K562 (cell line): ENCODE measurements around the gene GABPB1. TPM values are rescaled to one million over a fixed set of nuclear protein-coding genes. Genes with fewer than 3 reads are reported as not detected.
A peak's percentile ranks its signal among the peaks of the same experiment; 100 is the strongest.

ENCODE experiments used
- ATAC-seq: fragments of 200-7000 bp; cut with Tn5 transposase; 3 replicates; pipeline ENCODE4 v1.9.1; 2020; ENCODE audit warnings: moderate library complexity
- BruUV-seq: library from RNA; stranded (reverse); fragments of 400-500 nt; replicated peaks from 2 replicates; lab custom pipeline; 2021; lab: Mats Ljungman, UMichigan
- CTCF ChIA-PET: fragments of 300-600 bp; formaldehyde crosslinking; extraction: SDS; loops from one replicate; lab custom pipeline; 2021; ENCODE audit warnings: low intra/inter-chr PET ratio; lab: Yijun Ruan, JAX
- POLR2A ChIA-PET: fragments of 300-600, 350-650 bp; sonication (Branson Sonifier 250); formaldehyde crosslinking; extraction: SDS; loops from one replicate; lab custom pipeline; 2021; ENCODE audit warnings: antibody characterized with exemption, inconsistent platforms; lab: Yijun Ruan, JAX
- DNase-seq, 4 experiments: peaks; one replicate each; pipeline versions ENCODE4 v3.0.0 to v3.0.0-alpha.2; 2011 to 2018; ENCODE audit warnings: low spot score in 3 of 4, mixed read lengths in 3 of 4; ENCODE audit errors: extremely low read depth in 1 of 4
- FAIRE-seq: peaks from 2 replicates; lab custom pipeline; 2011; peaks lifted over from hg19 to GRCh38; lab: Jason Lieb, UNC
- H2AFZ ChIP-seq: 2 replicates; pipeline ENCODE4 v1.6.0; 2011; ENCODE audit warnings: low read depth, low read length, control low read depth, inconsistent platforms
- H3K27ac ChIP-seq: fragments of 200-600 bp; 3 replicates; pipeline ENCODE4 v1.8.0; 2011; ENCODE audit warnings: low read depth, mild to moderate bottlenecking, control low read depth, inconsistent platforms, low read length, moderate library complexity, mixed read lengths; ENCODE audit errors: extremely low read depth
- H3K27me3 ChIP-seq, 2 experiments: fragments of 300-600 bp in 1 of 2; 2 replicates in 1 of 2; 3 replicates in 1 of 2; pipeline versions ENCODE4 v1.6.0 to v1.8.0; 2011; ENCODE audit warnings: inconsistent platforms in 2 of 2, low read length in 2 of 2, mild to moderate bottlenecking in 1 of 2, mixed read lengths in 1 of 2, moderate library complexity in 1 of 2; ENCODE audit not compliant: control insufficient read depth in 2 of 2, insufficient read depth in 2 of 2
- H3K36me3 ChIP-seq: fragments of 300-600 bp; 3 replicates; pipeline ENCODE4 v1.8.0; 2011; ENCODE audit warnings: mild to moderate bottlenecking, low read length, inconsistent platforms; ENCODE audit not compliant: control insufficient read depth, insufficient read depth
- H3K4me1 ChIP-seq, 2 experiments: fragments of 200-600 bp in 1 of 2; replicated peaks in 1 of 2; 2 replicates in 1 of 2; 3 replicates in 1 of 2; pipeline versions ENCODE4 v1.5.1 to v1.8.0; 2011; ENCODE audit warnings: inconsistent platforms in 2 of 2, low read length in 2 of 2, mild to moderate bottlenecking in 1 of 2, mixed read lengths in 1 of 2, moderate library complexity in 1 of 2; ENCODE audit not compliant: control insufficient read depth in 2 of 2, insufficient read depth in 2 of 2
- H3K4me2 ChIP-seq: 2 replicates; pipeline ENCODE4 v1.6.1; 2011; ENCODE audit warnings: low read length, control low read depth, inconsistent platforms, mixed read lengths; ENCODE audit not compliant: insufficient read depth
- H3K4me3 ChIP-seq: fragments of 200-600 bp; sonication (generic), shearing (Covaris generic); 2 replicates; pipeline ENCODE4 v1.5.1; 2016; ENCODE audit warnings: control low read depth, inconsistent platforms
- H3K79me2 ChIP-seq: fragments of 200-600 bp; 3 replicates; pipeline ENCODE4 v1.8.0; 2011; ENCODE audit warnings: low read length, inconsistent platforms; ENCODE audit not compliant: control insufficient read depth, insufficient read depth
- H3K9ac ChIP-seq, 2 experiments: 2 replicates each; pipeline versions ENCODE4 v1.6.0 to v1.6.1; 2011; ENCODE audit warnings: low read depth in 2 of 2, low read length in 2 of 2, control low read depth in 1 of 2, inconsistent platforms in 1 of 2, mild to moderate bottlenecking in 1 of 2, mixed read lengths in 1 of 2; ENCODE audit not compliant: insufficient read depth in 1 of 2
- H3K9me1 ChIP-seq: one replicate; pipeline ENCODE4 v1.6.0; 2011; ENCODE audit warnings: inconsistent platforms, mild to moderate bottlenecking, low read length, moderate library complexity; ENCODE audit not compliant: control insufficient read depth, insufficient read depth
- H3K9me3 ChIP-seq: replicated peaks from 2 replicates; pipeline ENCODE4 v1.5.1; 2011; ENCODE audit warnings: low read depth, low read length, inconsistent platforms; ENCODE audit not compliant: control insufficient read depth, insufficient read depth
- H4K20me1 ChIP-seq: replicated peaks from 2 replicates; pipeline ENCODE4 v1.6.1; 2011; ENCODE audit warnings: low read length, inconsistent platforms, mixed read lengths; ENCODE audit not compliant: control insufficient read depth, insufficient read depth
- ARID1B ChIP-seq: fragments of 450-650 bp; IDR thresholded peaks from 2 replicates; pipeline ENCODE4 v1.6.1; 2016; ENCODE audit warnings: antibody characterized with exemption, mild to moderate bottlenecking, inconsistent platforms
- CBFA2T3 ChIP-seq: fragments of 450-650 bp; IDR thresholded peaks from 2 replicates; pipeline ENCODE4 v1.6.1; 2017
- EP300 ChIP-seq: IDR thresholded peaks from 2 replicates; pipeline ENCODE4 v1.6.1; 2012; ENCODE audit warnings: low read length, improper control_type of control experiment
- FOXA3 ChIP-seq, 2 experiments: fragments of 450-650 bp in 1 of 2; sonication (generic) in 1 of 2; formaldehyde crosslinking; IDR thresholded peaks in 1 of 2; conservative IDR thresholded peaks in 1 of 2; 2 replicates each; pipeline versions ENCODE4 v1.4.0 to v1.8.0; 2020 to 2022; ENCODE audit warnings: mild to moderate bottlenecking in 2 of 2, missing genetic modification reagents in 1 of 2
- FUS ChIP-seq: fragments of 200-400 bp; formaldehyde crosslinking; optimal IDR thresholded peaks from 2 replicates; pipeline ENCODE3; 2017; ENCODE audit warnings: low read depth, low read length
- GABPB1 ChIP-seq: sonication (generic); formaldehyde crosslinking; IDR thresholded peaks from 2 replicates; pipeline ENCODE4 v1.8.0; 2022; ENCODE audit warnings: mild to moderate bottlenecking, missing genetic modification reagents
- HMG20B ChIP-seq: fragments of 250-450 bp; sonication (Bioruptor Pico); IDR thresholded peaks from 2 replicates; pipeline ENCODE4 v1.5.0; 2021; ENCODE audit warnings: mild to moderate bottlenecking
- HSF4 ChIP-seq: fragments of 250-450 bp; sonication (Bioruptor Pico); IDR thresholded peaks from 2 replicates; pipeline ENCODE4 v2.1.2; 2022; ENCODE audit warnings: mild to moderate bottlenecking, moderate library complexity, borderline replicate concordance
- MTA2 ChIP-seq: fragments of 450-650 bp; IDR thresholded peaks from 2 replicates; pipeline ENCODE4 v1.6.1; 2016; ENCODE audit warnings: low read depth
- NCOR1 ChIP-seq: fragments of 450-650 bp; IDR thresholded peaks from 2 replicates; pipeline ENCODE4 v1.6.1; 2016; ENCODE audit warnings: mild to moderate bottlenecking, moderate library complexity
- RBM14 ChIP-seq: fragments of 200-400 bp; formaldehyde crosslinking; IDR thresholded peaks from 2 replicates; pipeline ENCODE4 v1.6.1; 2018; ENCODE audit warnings: low read depth, mild to moderate bottlenecking, low read length, moderate library complexity, borderline replicate concordance; ENCODE audit not compliant: insufficient read depth
- RBM17 ChIP-seq: fragments of 200-400 bp; formaldehyde crosslinking; IDR thresholded peaks from 2 replicates; pipeline ENCODE4 v1.6.1; 2017; ENCODE audit warnings: low read depth, mild to moderate bottlenecking, low read length, borderline replicate concordance
- RCOR1 ChIP-seq, 2 experiments: IDR thresholded peaks; 2 replicates each; pipeline ENCODE4 v1.6.1; 2012; ENCODE audit warnings: low read depth in 2 of 2, low read length in 2 of 2, borderline replicate concordance in 1 of 2, improper control_type of control experiment in 1 of 2
- SMARCE1 ChIP-seq: fragments of 450-650 bp; IDR thresholded peaks from 2 replicates; pipeline ENCODE4 v1.7.1; 2016; ENCODE audit warnings: mild to moderate bottlenecking
- SRSF1 ChIP-seq: fragments of 200-400 bp; formaldehyde crosslinking; IDR thresholded peaks from 2 replicates; pipeline ENCODE4 v1.6.1; 2017; ENCODE audit warnings: mild to moderate bottlenecking, low read depth, low read length, moderate library complexity
- SRSF3 ChIP-seq: fragments of 200-400 bp; formaldehyde crosslinking; IDR thresholded peaks from 2 replicates; pipeline ENCODE4 v1.6.1; 2016; ENCODE audit warnings: mild to moderate bottlenecking, low read length, moderate library complexity; ENCODE audit not compliant: insufficient read depth
- TCF3 ChIP-seq: sonication (generic); formaldehyde crosslinking; IDR thresholded peaks from 2 replicates; pipeline ENCODE4 v1.4.0; 2020; ENCODE audit warnings: mild to moderate bottlenecking, missing genetic modification reagents
- TEAD4 ChIP-seq, 2 experiments: sonication (generic) in 1 of 2; formaldehyde crosslinking in 1 of 2; IDR thresholded peaks; 2 replicates each; pipeline versions ENCODE4 v1.6.1 to v1.8.0; 2012 to 2022; ENCODE audit warnings: borderline replicate concordance in 1 of 2, inconsistent platforms in 1 of 2, low read length in 1 of 2, mild to moderate bottlenecking in 1 of 2, missing genetic modification reagents in 1 of 2
- THRAP3 ChIP-seq: fragments of 450-650 bp; IDR thresholded peaks from 2 replicates; pipeline ENCODE4 v1.6.1; 2016; ENCODE audit warnings: mild to moderate bottlenecking, inconsistent platforms, borderline replicate concordance
- TRIM24 ChIP-seq, 2 experiments: fragments of 450-650 bp; IDR thresholded peaks; 2 replicates each; pipeline ENCODE4 v1.6.1; 2016
- ZBTB43 ChIP-seq: sonication (generic); formaldehyde crosslinking; IDR thresholded peaks from 2 replicates; pipeline ENCODE4 v1.8.0; 2023; ENCODE audit warnings: mild to moderate bottlenecking, missing genetic modification reagents
- ZNF212 ChIP-seq: fragments of 450-650 bp; formaldehyde crosslinking; IDR thresholded peaks from 2 replicates; pipeline ENCODE4 v1.4.0; 2020; ENCODE audit warnings: mild to moderate bottlenecking
- ZNF699 ChIP-seq: fragments of 250-450 bp; sonication (Bioruptor Pico); IDR thresholded peaks from 2 replicates; pipeline ENCODE4 v1.8.0; 2021; ENCODE audit warnings: mild to moderate bottlenecking, moderate library complexity; ENCODE audit not compliant: insufficient replicate concordance
- ZNF766 ChIP-seq: fragments of 200-800 bp; sonication (Bioruptor generic); conservative IDR thresholded peaks from 2 replicates; pipeline ENCODE4 v1.6.1; 2016; ENCODE audit warnings: missing genetic modification characterization, missing compliant biosample characterization
- WGBS: fragments of 100-300 bp; shearing (Covaris generic); methylation state at CpG from one replicate; pipeline ENCODE4 v1.1.6; 2016; ENCODE audit warnings: low coverage, mixed read lengths; ENCODE audit not compliant: insufficient coverage; ENCODE audit errors: missing lambda C conversion rate; 5-methylcytosine and 5-hydroxymethylcytosine counted together
- in situ Hi-C: fragments of 300-500 bp; cut with MboI; formaldehyde crosslinking; loops from 4 replicates; pipeline ENCODE4 v1.15.0; 2018; ENCODE audit warnings: inconsistent platforms, mixed read lengths
- intact Hi-C: fragments of 100-400 bp; cut with micrococcal nuclease; formaldehyde crosslinking; loops from 2 replicates; pipeline ENCODE4 v1.14.2; 2022
- polyA plus RNA-seq, 8 experiments: library from polyadenylated mRNA; depleted of rRNA in 4 of 8; stranded (reverse) in 5 of 8; unstranded in 3 of 8; fragments of >200 nt; fragmentation: Nextera tagmentation in 2 of 8; fragmentation: Illumina TruSeq in 1 of 8; extraction: Ambion mirVana in 2 of 8; extraction: Trizol in 1 of 8; gene quantifications; 2 replicates each; pipeline versions ENCODE4 v1.2.1 to v1.2.3, GENCODE V29; 2011 to 2014; ENCODE audit warnings: inconsistent platforms in 1 of 8, missing spikeins in 1 of 8
- total RNA-seq, 7 experiments: library from RNA; depleted of rRNA in 6 of 7; stranded (reverse); fragments of >200 nt in 6 of 7; fragmentation: Illumina TruSeq in 2 of 7; extraction: Trizol in 2 of 7; gene quantifications; 2 replicates each; pipeline versions ENCODE4 v1.2.1 to v1.2.3, GENCODE V29; 2011 to 2021; ENCODE audit warnings: low replicate concordance in 1 of 7

Gene GABPB1
- total and polyA plus RNA-seq, 9 of the 15 experiments (the other 6 are each of a cell fraction or from before 2014, with no cell fraction given) = 11.8 to 42.3 (median 33.2) TPM

GRCh38 chr15:50339717-50340116 lies 15.3 kb downstream of the GABPB1 start:
- no peak for FAIRE-seq
- ChIA-PET POLR2A (interaction anchor here (3.9 kb wide), 1 partner anchor 11 kb away, joined by 19 read pairs; no protein-coding TSS in a partner anchor), CTCF (no interaction called here)
- peaks cover 23% of the 10 kb centered on the region; the same call in 2 of the 3 replicates for H3K79me2 ChIP-seq
- peaks cover 0 to 8% of the 10 kb centered on the region in 2 experiments; a peak in 2 of 5 replicates for H3K4me1 ChIP-seq
- no peak overlapping the region for H3K4me3 ChIP-seq
- no peak overlapping the region for H3K4me2 ChIP-seq
- intact Hi-C loops (no loop called here), in situ Hi-C loops (no loop called here)
- no peaks in the 10 kb centered on the region for H3K9me3 ChIP-seq
- H2AFZ ChIP-seq = no peak overlapping the region
- BruUV-seq = no TSS peak
- no peaks in the 10 kb centered on the region for H4K20me1 ChIP-seq
- H3K9me1 ChIP-seq = no peaks in the 10 kb centered on the region
- no peak for DNase-seq
- H3K36me3 ChIP-seq = no peaks in the 10 kb centered on the region
- no peak overlapping the region for H3K9ac ChIP-seq
- no peak for ATAC-seq
- no peaks in the 10 kb centered on the region for H3K27me3 ChIP-seq
- WGBS = 27% methylated on average over 1 of the region's 1 CpG
- no peak overlapping the region for H3K27ac ChIP-seq
- TF ChIP-seq FOXA3 (CRISPR knock-in tag; conservative IDR thresholded peaks at IDR 0.05 in 1 of 2, IDR thresholded peaks at IDR 0.05 in 1 of 2) (0 out of 4 replicates have a peak, but pooled peaks of 1 of the 2 experiments have one; percentile 8), THRAP3 (no peak), ZBTB43 (no peak), TEAD4 (IDR thresholded peaks at IDR 0.05; ENCODE audit: low read length) (peak; percentile 56; the same call in 1 of the 2 replicates), TEAD4 (CRISPR knock-in tag; IDR thresholded peaks at IDR 0.05; ENCODE audit: borderline replicate concordance) (no peak), GABPB1 (CRISPR knock-in tag) (no peak), ZNF699 (no peak), TRIM24 (IDR thresholded peaks at IDR 0.05) (no peak), ZNF766 (no peak), MTA2 (no peak; the same call in 1 of the 2 replicates), ZNF212 (no peak), SRSF1 (no peak), SRSF3 (no peak), SMARCE1 (peak; percentile 33; the same call in 1 of the 2 replicates), NCOR1 (peak; percentile 9; the same call in 1 of the 2 replicates), HMG20B (CRISPR knock-in tag) (no peak), RBM17 (no peak), HSF4 (CRISPR knock-in tag) (no peak), CBFA2T3 (peak; percentile 71), RCOR1 (IDR thresholded peaks at IDR 0.05; ENCODE audit: borderline replicate concordance in 1 of 2, low read depth in 2 of 2, low read length in 2 of 2) (0 out of 4 replicates have a peak, but pooled peaks of 1 of the 2 experiments have one; percentile 6), EP300 (0 out of 2 replicates have a peak, but pooled peaks have one; percentile 22), TCF3 (CRISPR knock-in tag) (peak; percentile 56), ARID1B (peak; percentile 45), FUS (no peak), RBM14 (no peak)
